ENCODE results near the gene REPS2. TPM values are rescaled to one million over a fixed set of nuclear protein-coding genes. Genes with fewer than 3 reads are reported as not detected.

REPS2 gene
- total RNA-seq, 2 experiments from 2014 or later, result not detected

- TF ChIP-seq CTCF (IDR thresholded peaks at IDR 0.05), result no peak
- no peak for ATAC-seq
- Mint-ChIP-seq H3K4me3 (no peak overlapping the region), H3K27me3 (peaks cover 2% of the 10 kb centered on the region), H3K27ac (no peak overlapping the region), H3K4me1 (ENCODE audit: low read depth) (no peaks in the 10 kb centered on the region), H3K36me3 (ENCODE audit: low read depth) (no peaks in the 10 kb centered on the region), H3K9me3 (no peaks in the 10 kb centered on the region)
- DNase-seq, result no peak
- intact Hi-C loops (cut with micrococcal nuclease), result no loop called here
- CTCF ChIA-PET, result no interaction called here
- POLR2A ChIA-PET, result no interaction called here
Observed at GRCh38 chrX:16924631-16925480, 21.6 kb upstream of the REPS2 start.

GRCh38 chrX:16930392-16930791 lies 16.1 kb upstream of the REPS2 start:
- H3K27me3 Mint-ChIP-seq, result peaks cover 2% of the 10 kb centered on the region
- TF ChIP-seq CTCF (IDR thresholded peaks at IDR 0.05), result no peak
- intact Hi-C loops (cut with micrococcal nuclease), result no loop called here
- no peak overlapping the region for H3K27ac Mint-ChIP-seq
- H3K4me3 Mint-ChIP-seq, result no peak overlapping the region
- ATAC-seq (no peak), DNase-seq (no peak)
- CTCF ChIA-PET, result interaction anchor here (1.2 kb wide), 1 partner anchor 116 kb away, joined by 3 read pairs; no protein-coding TSS in a partner anchor
- no peaks in the 10 kb centered on the region for H3K36me3 Mint-ChIP-seq (ENCODE audit: low read depth)
- no peaks in the 10 kb centered on the region for H3K9me3 Mint-ChIP-seq
- peaks cover 3% of the 10 kb centered on the region for H3K4me1 Mint-ChIP-seq (ENCODE audit: low read depth)
- POLR2A ChIA-PET, result no interaction called here

GRCh38 chrX:16931371-16931770 lies 15.1 kb upstream of the REPS2 start:
- no peak for TF ChIP-seq CTCF (IDR thresholded peaks at IDR 0.05)
- ChIA-PET CTCF (no interaction called here), POLR2A (no interaction called here)
- H3K27me3 Mint-ChIP-seq, result peaks cover 2% of the 10 kb centered on the region
- H3K36me3 Mint-ChIP-seq (ENCODE audit: low read depth), result no peaks in the 10 kb centered on the region
- peaks cover 3% of the 10 kb centered on the region for H3K4me1 Mint-ChIP-seq (ENCODE audit: low read depth)
- H3K4me3 Mint-ChIP-seq, result no peak overlapping the region
- DNase-seq (no peak), ATAC-seq (no peak)
- intact Hi-C loops (cut with micrococcal nuclease), result no loop called here
- H3K27ac Mint-ChIP-seq, result no peak overlapping the region
- H3K9me3 Mint-ChIP-seq, result no peaks in the 10 kb centered on the region

GRCh38 chrX:16931855-16932575 lies 14.4 kb upstream of the REPS2 start:
- ChIA-PET POLR2A (no interaction called here), CTCF (no interaction called here)
- peak; percentile 39 for ATAC-seq
- TF ChIP-seq CTCF (IDR thresholded peaks at IDR 0.05), result no peak
- intact Hi-C loops (cut with micrococcal nuclease), result no loop called here
- H3K27ac Mint-ChIP-seq, result no peak overlapping the region
- H3K4me3 Mint-ChIP-seq, result no peak overlapping the region
- no peaks in the 10 kb centered on the region for H3K36me3 Mint-ChIP-seq (ENCODE audit: low read depth)
- H3K4me1 Mint-ChIP-seq (ENCODE audit: low read depth), result peaks cover 3% of the 10 kb centered on the region
- DNase-seq, result no peak
- H3K27me3 Mint-ChIP-seq, result peaks cover 2% of the 10 kb centered on the region
- no peaks in the 10 kb centered on the region for H3K9me3 Mint-ChIP-seq

- Mint-ChIP-seq H3K36me3 (ENCODE audit: low read depth) (no peaks in the 10 kb centered on the region), H3K27ac (no peak overlapping the region), H3K9me3 (no peaks in the 10 kb centered on the region), H3K27me3 (no peaks in the 10 kb centered on the region), H3K4me3 (no peak overlapping the region), H3K4me1 (ENCODE audit: low read depth) (peaks cover 3% of the 10 kb centered on the region)
- ATAC-seq, result no peak
- intact Hi-C loops (cut with micrococcal nuclease), result no loop called here
- CTCF ChIA-PET, result no interaction called here
- POLR2A ChIA-PET, result no interaction called here
- no peak for DNase-seq
- TF ChIP-seq CTCF (IDR thresholded peaks at IDR 0.05), result no peak
Observed at GRCh38 chrX:16934185-16934584, 12.3 kb upstream of the REPS2 start.

All from activated CD8-positive, alpha-beta T cell treated with anti-CD3 and anti-CD28 coated beads for 36 hours (primary cell).